ENCODE measurements around the gene IGFN1. TPM values are rescaled to one million over a fixed set of nuclear protein-coding genes. Genes with fewer than 3 reads are reported as not detected.

The IGFN1 gene
- total and polyA plus RNA-seq, 2 of the 4 experiments (the other 2 are of a cell fraction): 0.05 TPM; not detected in 1

GRCh38 chr1:201145132-201145531, 45.5 kb upstream of the IGFN1 start:
- H3K9me1 ChIP-seq (ENCODE audit: insufficient read depth, low read length): no peaks in the 10 kb centered on the region
- ChIA-PET CTCF (no interaction called here), POLR2A (ENCODE audit: unreplicated experiment) (no interaction called here)
- H3K4me2 ChIP-seq (ENCODE audit: low read depth, low read length): no peak overlapping the region
- no peak overlapping the region for H3K27ac ChIP-seq (ENCODE audit: insufficient read depth, low read length)
- H3K9me3 ChIP-seq (ENCODE audit: control insufficient read depth, insufficient read depth, low read length): no peaks in the 10 kb centered on the region
- no peak overlapping the region for H3K14ac ChIP-seq (replicated peaks; ENCODE audit: low read depth, low read length)
- peaks cover 80% of the 10 kb centered on the region for H3K36me3 ChIP-seq (ENCODE audit: control insufficient read depth, insufficient read depth, low read length)
- H3K9ac ChIP-seq (ENCODE audit: low read depth, low read length): no peak overlapping the region
- no peak overlapping the region for H3K18ac ChIP-seq (ENCODE audit: low read depth, low read length)
- H3K79me1 ChIP-seq (ENCODE audit: low read depth in 1 of 2, low read length in 2 of 2): peaks cover 0 to 16% of the 10 kb centered on the region in 2 experiments; a peak in 2 of 4 replicates
- TF ChIP-seq MAFK (IDR thresholded peaks at IDR 0.05; ENCODE audit: low read depth, low read length): no peak
- TF ChIP-seq MAZ (IDR thresholded peaks at IDR 0.05; ENCODE audit: borderline replicate concordance, low read depth, low read length): no peak
- no peak for TF ChIP-seq CEBPB (IDR thresholded peaks at IDR 0.05; ENCODE audit: low read depth, low read length)
- TF ChIP-seq POLR2A (IDR thresholded peaks at IDR 0.05; ENCODE audit: low read depth, low read length): no peak
- TF ChIP-seq ELK1 (IDR thresholded peaks at IDR 0.05; ENCODE audit: borderline replicate concordance, low read depth, low read length): no peak
- no peak for TF ChIP-seq FOS (IDR thresholded peaks at IDR 0.05; ENCODE audit: low read depth, low read length)
- no peak for TF ChIP-seq CTCF (conservative IDR thresholded peaks at IDR 0.05; ENCODE audit: low read depth, low read length)
- H2AFZ ChIP-seq (replicated peaks; ENCODE audit: low read length, poor library complexity): no peak overlapping the region
- H3K4ac ChIP-seq (ENCODE audit: low read depth, low read length): no peak overlapping the region
- no peak for ATAC-seq (ENCODE audit: low read depth)
- BruUV-seq (replicated peaks): no TSS peak
- 100% methylated on average over 2 of the region's 3 CpGs; no CpG with 5 or more reads in 1 of the 2 experiments for WGBS, 2 experiments (ENCODE audit: extremely low coverage in 2 of 2, insufficient read length in 1 of 2)
- H4K8ac ChIP-seq (ENCODE audit: low read depth in 2 of 2, low read length in 2 of 2): no peak overlapping the region
- no peak overlapping the region for H4K5ac ChIP-seq (ENCODE audit: low read depth, low read length)
- H4K91ac ChIP-seq (ENCODE audit: insufficient read depth, low read depth, low read length): no peak overlapping the region
- no peak for DNase-seq
- H3K4me3 ChIP-seq (ENCODE audit: insufficient read depth, low read depth, low read length): no peak overlapping the region
- H2AK9ac ChIP-seq (replicated peaks; ENCODE audit: low read depth, low read length, poor library complexity): no peak overlapping the region
- no peaks in the 10 kb centered on the region for H3K27me3 ChIP-seq (ENCODE audit: control insufficient read depth, insufficient read depth, low read length)
- H3K56ac ChIP-seq (ENCODE audit: extremely low read depth, insufficient read depth, low read length): no peak overlapping the region
- no peak overlapping the region for H3K23ac ChIP-seq (ENCODE audit: low read depth, low read length)
- H3K4me1 ChIP-seq (ENCODE audit: control insufficient read depth, insufficient read depth, low read length): no peaks in the 10 kb centered on the region
- peaks cover 7% of the 10 kb centered on the region; the same call in 1 of the 2 replicates for H4K20me1 ChIP-seq (ENCODE audit: insufficient read depth, low read length)
- dilution Hi-C loops (cut with HindIII; ENCODE audit: low sequenced_read_pairs, unreplicated experiment): no loop called here
- H2BK120ac ChIP-seq (ENCODE audit: low read depth, low read length): no peak overlapping the region
- no peak overlapping the region for H2BK20ac ChIP-seq (ENCODE audit: low read depth, low read length)
- in situ Hi-C loops (cut with MboI; ENCODE audit: low sequenced_read_pairs): no loop called here
- H2BK5ac ChIP-seq (ENCODE audit: low read depth, low read length, poor library complexity, severe bottlenecking): no peak overlapping the region
- H2AK5ac ChIP-seq (ENCODE audit: low read depth, low read length): no peak overlapping the region
- H2BK15ac ChIP-seq (ENCODE audit: low read depth, low read length): no peak overlapping the region
- intact Hi-C loops (cut with micrococcal nuclease): no loop called here
